GM19467 (cell line): Measurements from ENCODE around the gene APBA2.

ENCODE experiments used
- ATAC-seq: cut with Tn5 transposase; IDR thresholded peaks from one replicate; pipeline ENCODE4 v1.9.1; 2021; ENCODE audit warnings: mild to moderate bottlenecking, moderate library complexity; ENCODE audit not compliant: unreplicated experiment

Gene APBA2

GRCh38 chr15:28895146-28895545 is 9.4 kb downstream of the APBA2 start:
- ATAC-seq: no peak

- no peak for ATAC-seq
These were observed 9.8 kb downstream of the APBA2 start for GRCh38 chr15:28895566-28895965.

- no peak for ATAC-seq
These were observed 11.2 kb downstream of the APBA2 start for GRCh38 chr15:28896951-28897350.

GRCh38 chr15:28897861-28898585 is 12.2 kb downstream of the APBA2 start:
- ATAC-seq: no peak

DNA sequence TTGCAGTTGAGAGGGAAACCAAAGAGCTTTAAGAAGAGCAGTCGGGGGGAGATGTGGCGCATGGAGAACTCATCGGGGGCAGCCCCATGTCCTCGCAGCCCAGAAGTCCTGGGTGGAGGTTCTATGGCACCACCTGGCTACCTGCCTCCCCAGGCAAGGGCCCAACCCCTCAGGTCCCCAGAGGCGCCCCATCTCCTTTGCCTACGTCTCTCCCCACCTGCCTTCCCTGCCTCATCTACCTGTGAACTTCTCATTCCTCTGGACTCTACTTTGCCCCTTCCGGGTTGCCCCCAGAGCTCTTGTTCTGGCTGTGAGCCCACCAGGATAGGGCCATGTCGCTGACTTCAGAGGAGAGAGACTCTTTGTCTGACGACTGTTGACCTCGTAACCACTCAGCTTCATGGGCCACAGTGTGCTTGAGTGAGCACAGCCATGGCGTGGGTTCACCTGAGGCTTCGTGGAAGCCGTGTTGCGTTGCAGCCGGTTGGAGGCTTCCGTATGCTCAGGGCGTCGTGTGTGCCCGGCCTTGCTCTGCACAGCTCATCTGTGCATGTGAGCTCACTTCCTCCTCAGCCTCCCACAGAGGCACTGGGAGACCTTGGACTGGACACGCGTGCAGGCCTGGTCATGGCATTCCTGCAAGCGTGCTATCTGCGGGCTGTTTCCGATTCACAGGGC is 13.4 kb downstream of the APBA2 start:
- ATAC-seq: no peak

DNA sequence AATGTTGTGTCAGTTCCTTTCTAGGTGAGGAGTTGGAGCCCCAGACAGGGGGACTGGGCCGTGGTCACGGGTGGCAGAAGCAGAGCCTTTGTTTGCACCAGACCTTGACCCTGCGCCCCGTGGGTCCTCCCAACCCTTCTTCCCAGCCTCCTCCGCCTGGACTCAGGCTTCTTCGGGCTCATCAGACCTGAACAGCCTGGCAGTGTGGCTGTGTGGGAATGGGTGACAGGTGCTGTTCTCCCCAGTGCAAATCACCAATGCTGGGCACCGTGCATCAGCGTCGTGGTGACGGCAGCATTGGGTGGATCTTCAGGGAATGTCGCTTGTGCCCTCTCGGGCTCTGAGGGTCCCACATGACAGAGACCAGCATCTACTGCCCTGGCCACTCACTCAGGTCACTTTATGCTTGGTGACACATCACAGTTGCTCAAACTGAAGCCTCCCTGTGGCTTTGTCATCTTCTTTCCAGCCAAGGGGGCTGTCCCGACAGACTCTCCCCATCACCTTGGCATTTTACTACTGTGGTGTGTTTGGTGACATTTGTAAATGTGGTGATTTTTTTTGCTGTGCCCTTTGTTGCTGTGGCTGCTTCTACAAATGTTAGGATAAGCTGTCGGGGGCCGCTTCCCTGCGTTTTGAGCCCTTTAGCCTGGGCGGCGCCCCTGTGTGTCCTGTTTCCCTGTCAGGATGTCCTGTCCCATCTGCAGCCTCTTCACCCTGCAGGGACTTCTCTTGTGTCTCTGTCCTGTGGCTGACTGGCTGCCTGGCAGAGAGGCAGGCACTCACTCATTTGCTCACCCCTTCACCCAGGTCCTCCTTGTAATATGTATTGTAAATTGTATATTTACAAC is 14.5 kb downstream of the APBA2 start:
- no peak for ATAC-seq

DNA sequence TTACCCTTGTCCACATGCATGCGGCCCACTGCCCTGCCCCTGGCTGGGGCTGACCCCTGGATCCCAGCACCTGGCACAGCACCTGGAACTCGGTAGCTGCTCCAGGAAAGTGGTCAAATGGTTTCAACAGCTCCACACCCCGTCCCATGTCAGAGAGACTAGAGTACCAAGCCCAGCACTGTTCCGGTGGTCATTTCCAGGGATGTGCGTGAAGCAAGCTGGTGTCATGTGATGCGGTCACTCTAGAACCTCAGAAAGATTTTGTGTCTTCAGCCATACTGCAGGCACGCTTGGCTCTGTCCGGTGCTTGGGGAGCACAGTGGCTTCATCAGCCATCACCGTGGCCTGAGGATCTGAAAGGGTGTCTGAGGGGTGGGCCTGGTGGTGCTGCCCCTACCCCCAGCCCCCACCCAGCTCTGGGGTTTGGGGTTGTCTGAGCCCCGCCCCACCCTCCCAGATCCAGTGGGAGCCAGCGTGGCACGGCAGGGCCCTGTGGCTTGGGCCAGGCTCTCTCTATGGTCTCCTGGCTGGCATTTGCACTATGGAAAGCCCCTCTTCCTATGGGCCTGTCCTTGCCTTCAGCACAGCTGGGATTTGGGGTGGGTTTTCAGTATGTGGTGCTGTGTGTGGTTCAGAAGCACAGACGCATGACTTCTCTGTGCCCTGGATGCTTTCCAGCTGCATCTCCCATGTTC is 15.3 kb downstream of the APBA2 start:
- no peak for ATAC-seq

- no peak for ATAC-seq
These were observed 15.8 kb downstream of the APBA2 start for GRCh38 chr15:28901587-28901980.

DNA sequence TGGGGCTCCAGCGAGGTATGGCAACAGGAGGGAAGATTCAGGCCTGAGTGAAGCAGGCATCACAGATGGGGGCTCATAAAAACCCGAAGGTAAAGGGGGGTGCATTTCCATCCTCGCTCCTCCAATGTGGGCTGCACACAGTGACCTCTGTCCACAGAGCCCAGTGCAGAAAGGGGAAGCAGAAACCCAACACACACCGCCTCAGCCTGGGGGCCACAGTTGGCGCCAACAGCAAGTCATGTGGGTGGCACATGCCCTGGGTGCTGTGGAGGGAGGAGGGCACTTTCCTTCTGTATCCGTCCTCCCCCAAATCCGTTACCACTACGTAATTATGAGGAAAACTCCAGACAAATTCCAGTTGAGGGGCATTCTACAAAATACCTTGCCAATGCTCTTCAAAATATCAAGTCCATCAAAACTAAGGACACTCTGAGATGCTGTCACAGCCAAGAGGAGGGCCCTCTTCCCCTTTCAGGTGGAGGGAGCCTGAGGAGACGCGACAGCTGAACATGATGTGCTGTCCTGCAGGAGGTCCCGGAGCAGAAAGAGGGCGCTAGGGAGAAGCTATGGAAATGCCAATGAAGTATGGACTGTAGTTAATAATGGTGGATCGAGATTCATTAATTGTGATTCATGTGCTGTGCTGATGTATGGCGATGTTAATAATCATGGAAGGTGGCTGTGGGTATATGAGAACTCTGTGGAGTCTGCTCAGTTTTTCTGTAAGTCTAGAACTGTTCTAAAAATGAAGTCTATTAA is 16.4 kb downstream of the APBA2 start:
- no peak for ATAC-seq

GRCh38 chr15:28902856-28903255 is 17.1 kb downstream of the APBA2 start:
- no peak for ATAC-seq

DNA sequence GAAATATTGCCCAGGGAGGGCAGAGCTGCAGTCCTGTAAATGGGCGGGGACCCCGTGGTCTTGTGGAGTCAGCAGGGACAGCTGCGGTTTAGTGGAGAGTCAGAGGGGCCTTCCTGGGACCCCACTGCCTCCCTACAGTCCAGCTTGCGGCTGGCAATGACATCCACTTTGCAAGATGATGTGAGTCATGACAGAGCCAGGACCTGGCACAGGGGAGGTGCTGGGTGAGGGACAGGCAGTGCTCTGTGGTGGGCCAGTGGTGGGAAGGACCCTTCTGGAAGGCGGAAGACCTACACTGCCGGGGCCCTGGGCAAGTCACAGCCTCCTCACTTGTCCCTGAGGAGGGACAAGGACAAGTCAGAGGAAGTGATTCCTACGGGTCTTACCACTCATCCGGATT is 17.8 kb downstream of the APBA2 start:
- no peak for ATAC-seq

DNA sequence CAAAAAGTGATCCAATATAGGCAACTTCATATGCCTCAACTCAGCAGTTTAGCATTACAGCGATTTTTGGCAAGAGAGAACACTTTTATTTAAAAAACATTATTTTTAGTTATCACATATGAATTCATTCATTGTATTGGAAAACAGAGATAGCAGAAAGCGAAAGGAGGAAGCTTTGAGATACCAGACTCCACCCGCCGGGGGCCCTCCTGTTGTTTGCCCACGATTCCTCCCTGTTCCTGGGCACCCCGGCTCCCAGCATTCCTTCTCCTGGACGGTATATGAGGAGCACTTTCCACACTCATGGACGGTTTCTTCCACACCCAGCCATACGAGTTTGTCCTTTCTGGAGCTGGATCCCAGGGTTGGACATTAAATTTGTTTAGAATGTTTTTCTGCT is 18.2 kb downstream of the APBA2 start:
- no peak for ATAC-seq

DNA sequence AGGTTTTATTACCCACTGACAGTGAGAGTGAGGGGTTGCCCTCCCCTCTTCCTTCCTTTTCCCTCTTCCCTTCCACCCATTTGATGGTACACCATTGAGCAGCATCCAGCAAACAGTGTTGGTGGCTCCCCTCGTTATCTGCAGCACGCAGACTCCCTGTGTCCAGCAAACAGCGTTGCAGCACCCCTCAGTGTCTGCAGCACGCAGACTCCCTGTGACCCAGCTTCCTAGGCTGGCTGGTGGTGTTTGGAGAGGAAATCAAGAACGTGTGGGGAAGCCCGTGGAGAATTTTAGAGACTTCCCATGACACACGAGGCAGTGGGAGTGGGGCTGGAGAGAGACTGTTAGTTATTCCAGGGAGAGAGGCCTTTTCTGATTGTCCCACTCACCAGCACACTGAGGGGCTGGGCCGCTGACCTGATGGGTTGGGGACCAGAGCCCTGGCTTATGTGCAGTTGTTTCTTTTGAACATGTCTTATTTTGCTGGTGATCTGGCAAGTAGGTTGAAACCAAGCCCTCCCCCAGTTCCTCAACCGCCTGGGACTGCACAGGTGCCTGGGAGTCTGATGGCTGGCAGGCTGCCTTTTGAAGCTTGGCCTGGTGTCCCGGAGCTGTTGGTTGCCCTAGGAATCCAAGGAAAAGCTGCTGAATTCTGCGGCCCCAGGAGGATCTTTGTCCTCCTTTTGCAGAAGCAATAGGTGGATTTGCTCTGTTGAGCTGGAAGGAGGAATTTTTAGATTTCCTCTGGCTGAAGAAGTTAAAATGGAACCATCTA is 19.0 kb downstream of the APBA2 start:
- no peak for ATAC-seq

GRCh38 chr15:28907338-28907960 is 21.7 kb downstream of the APBA2 start:
- ATAC-seq: no peak

DNA sequence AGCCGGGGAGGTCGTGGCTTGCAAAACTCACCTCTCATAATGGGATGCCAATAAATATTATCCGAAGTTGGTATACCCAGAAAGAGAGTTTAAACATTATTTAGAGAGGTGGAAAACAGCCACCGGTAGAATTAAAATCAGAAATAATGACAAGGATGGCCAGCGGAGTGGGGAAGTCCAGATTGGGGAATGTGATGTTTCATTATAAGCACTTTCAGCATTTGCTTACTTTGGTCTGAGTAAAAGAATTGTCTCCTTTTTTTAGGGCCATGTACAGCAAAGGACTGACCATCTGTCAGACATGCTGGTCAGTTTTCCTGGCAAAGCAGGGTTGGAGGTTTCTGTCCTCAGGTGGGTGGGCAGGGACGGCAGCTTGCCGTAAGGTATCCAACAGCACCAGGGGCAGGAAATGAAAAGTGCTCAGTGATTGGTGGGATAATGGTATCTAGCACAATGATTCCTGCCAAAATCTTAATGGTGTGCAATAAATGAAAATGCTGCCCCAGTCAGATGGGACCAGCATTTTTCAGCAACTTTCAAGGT is 24.3 kb downstream of the APBA2 start:
- ATAC-seq: no peak

DNA sequence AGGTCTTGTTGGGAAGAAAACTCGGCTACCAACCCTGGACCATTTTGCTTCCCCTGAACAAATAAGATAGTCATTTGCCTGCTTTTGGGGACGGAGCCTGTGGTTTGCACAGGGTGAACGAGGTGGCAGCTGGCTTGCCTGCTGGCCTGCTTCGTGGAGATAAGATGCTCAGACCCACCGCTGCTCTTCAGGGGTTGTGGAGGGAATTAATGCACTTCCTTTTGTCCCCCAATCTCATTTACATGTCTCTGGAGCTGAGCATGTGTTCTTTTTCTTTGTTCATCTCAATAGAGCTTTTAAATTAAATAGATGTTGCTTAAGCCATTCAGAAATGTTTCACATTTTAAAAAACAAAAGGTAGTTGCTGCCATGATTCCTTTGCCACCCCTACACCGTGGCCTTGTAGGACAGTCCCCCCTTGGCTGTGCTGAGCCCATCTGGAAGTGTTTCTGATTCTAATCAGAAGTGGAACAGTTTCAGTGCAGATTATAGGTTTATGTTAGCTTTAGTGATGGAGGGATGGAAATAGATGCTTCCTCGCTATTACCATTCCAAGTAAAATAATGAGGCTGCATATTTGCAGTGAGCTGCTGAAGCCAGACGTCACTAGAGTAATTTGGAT is 25.6 kb downstream of the APBA2 start:
- no peak for ATAC-seq

DNA sequence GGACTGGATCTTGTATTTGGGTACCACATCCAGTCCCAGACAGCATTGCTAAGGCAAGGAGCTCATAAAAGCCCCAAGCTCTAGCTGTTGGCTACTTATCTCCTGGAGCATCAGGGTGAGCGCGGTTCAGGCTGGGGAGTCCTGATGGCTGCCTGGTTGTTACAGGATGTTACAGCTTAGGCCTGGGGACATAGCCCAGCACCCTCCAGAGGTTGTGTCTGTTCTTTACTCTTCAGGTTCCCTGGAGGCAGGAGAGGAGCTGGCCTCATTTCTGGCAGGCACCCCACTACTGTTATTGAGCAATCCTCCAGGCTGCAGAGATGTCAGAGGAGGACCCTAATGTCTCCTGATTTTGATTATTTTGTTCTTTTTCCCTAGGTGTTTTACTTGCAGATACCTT is 26.6 kb downstream of the APBA2 start:
- ATAC-seq: no peak

GRCh38 chr15:28913171-28913765 is 27.5 kb downstream of the APBA2 start:
- ATAC-seq: no peak
